ENCODE measurements around the gene PHYKPL. TPM values are rescaled to one million over a fixed set of nuclear protein-coding genes. Genes with fewer than 3 reads are reported as not detected.

Gene PHYKPL
- total RNA-seq, result 165 TPM
- polyA plus RNA-seq, result 10 to 100 TPM; 41.5 to 45.5 (median 42.5) TPM

- no peaks in the 10 kb centered on the region for H3K9me3 Mint-ChIP-seq
- H3K27ac Mint-ChIP-seq, result peak within 1 kb of the TSS; percentile 69 to 98 (median 90)
- ATAC-seq (ENCODE audit: low read depth in 2 of 2), result peak; percentile 65 to 71
- H3K4me1 Mint-ChIP-seq, result peaks cover 9 to 65% (median 38%) of the 10 kb centered on the region in 4 donors
- DNase-seq, result peak; percentile 64 to 83 (median 66)
- H3K36me3 Mint-ChIP-seq, result peaks cover 27% of the 10 kb centered on the region
- Histone ChIP-seq H3K27me3 (ENCODE audit: control insufficient read depth, insufficient read depth, low read length) (no peaks in the 10 kb centered on the region), H3K36me3 (ENCODE audit: control insufficient read depth, insufficient read depth, low read length) (peaks cover 32% of the 10 kb centered on the region), H3K27ac (ENCODE audit: insufficient read depth, low read length, poor library complexity, severe bottlenecking) (peak within 1 kb of the TSS; percentile 89), H3K4me3 (ENCODE audit: low read depth, low read length) (peak within 1 kb of the TSS; percentile 68), H3K9me3 (ENCODE audit: control insufficient read depth in 2 of 2, low read length in 2 of 2) (no peaks in the 10 kb centered on the region), H3K4me1 (ENCODE audit: control insufficient read depth, insufficient read depth, low read length, poor library complexity, severe bottlenecking) (peaks cover 34% of the 10 kb centered on the region)
- peak within 1 kb of the TSS; percentile 83 to 87 (median 84) for H3K4me3 Mint-ChIP-seq
- peaks cover 4% of the 10 kb centered on the region for H3K27me3 Mint-ChIP-seq
These were observed at the start of gene PHYKPL for GRCh38 chr5:178232124-178232919. Gene PHYKPL, minus strand, starts transcription at chr5:178232802. Its CDS starts 252 bp downstream, at chr5:178232550.

- H3K36me3 Mint-ChIP-seq, result no peaks in the 10 kb centered on the region
- no peaks in the 10 kb centered on the region for H3K4me1 ChIP-seq (ENCODE audit: control insufficient read depth, insufficient read depth, low read length, poor library complexity, severe bottlenecking)
- no peaks in the 10 kb centered on the region for H3K27me3 ChIP-seq (ENCODE audit: control insufficient read depth, insufficient read depth, low read length)
- H3K4me3 ChIP-seq (ENCODE audit: low read depth, low read length), result no peak overlapping the region
- no peak overlapping the region for H3K27ac ChIP-seq (ENCODE audit: insufficient read depth, low read length, poor library complexity, severe bottlenecking)
- peaks cover 0 to 4% (median 0%) of the 10 kb centered on the region in 4 donors for H3K4me1 Mint-ChIP-seq
- no peaks in the 10 kb centered on the region for H3K27me3 Mint-ChIP-seq
- DNase-seq (no peak), ATAC-seq (ENCODE audit: low read depth in 2 of 2) (no peak)
- H3K27ac Mint-ChIP-seq, result no peak overlapping the region
- H3K4me3 Mint-ChIP-seq, result no peak overlapping the region
- peaks cover 0 to 12% (median 6%) of the 10 kb centered on the region in 7 donors for H3K9me3 Mint-ChIP-seq
- H3K36me3 ChIP-seq (ENCODE audit: control insufficient read depth, insufficient read depth, low read length), result no peaks in the 10 kb centered on the region
- H3K9me3 ChIP-seq (ENCODE audit: control insufficient read depth in 2 of 2, low read length in 2 of 2), result peaks cover 7 to 8% of the 10 kb centered on the region in 2 experiments
These were observed 49.8 kb upstream of the PHYKPL start for GRCh38 chr5:178282391-178282790.

DNA sequence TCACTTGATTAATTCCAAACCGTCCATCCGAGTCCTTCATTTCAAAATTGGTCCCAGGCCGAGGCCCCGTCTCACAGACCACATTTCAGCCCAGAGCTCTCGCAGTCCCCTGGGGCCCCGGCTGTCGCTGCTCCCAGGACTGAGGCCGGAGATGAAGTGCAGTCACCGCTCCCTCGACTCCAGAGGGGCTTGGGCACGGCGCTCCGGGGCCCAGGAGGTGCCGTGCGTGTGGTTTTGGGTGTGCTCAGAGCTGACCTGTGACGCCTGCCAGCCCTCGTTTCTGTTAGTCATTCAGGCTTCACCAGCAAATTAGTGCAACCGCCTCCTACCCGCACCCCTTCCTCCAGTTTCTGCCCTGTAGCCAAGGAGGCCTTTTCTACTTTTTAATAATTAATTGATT is 48.7 kb upstream of the PHYKPL start:
- DNase-seq, result no peak
- H3K36me3 ChIP-seq (ENCODE audit: control insufficient read depth, insufficient read depth, low read length), result no peaks in the 10 kb centered on the region
- peaks cover 0 to 12% (median 6%) of the 10 kb centered on the region in 7 donors for H3K9me3 Mint-ChIP-seq
- no peak overlapping the region for H3K27ac ChIP-seq (ENCODE audit: insufficient read depth, low read length, poor library complexity, severe bottlenecking)
- peaks cover 7 to 8% of the 10 kb centered on the region in 2 experiments for H3K9me3 ChIP-seq (ENCODE audit: control insufficient read depth in 2 of 2, low read length in 2 of 2)
- H3K27me3 Mint-ChIP-seq, result no peaks in the 10 kb centered on the region
- H3K4me3 Mint-ChIP-seq, result no peak overlapping the region
- no peaks in the 10 kb centered on the region for H3K27me3 ChIP-seq (ENCODE audit: control insufficient read depth, insufficient read depth, low read length)
- no peak overlapping the region for H3K27ac Mint-ChIP-seq
- H3K36me3 Mint-ChIP-seq, result no peaks in the 10 kb centered on the region
- H3K4me1 ChIP-seq (ENCODE audit: control insufficient read depth, insufficient read depth, low read length, poor library complexity, severe bottlenecking), result no peaks in the 10 kb centered on the region
- peaks cover 0 to 4% (median 0%) of the 10 kb centered on the region in 4 donors for H3K4me1 Mint-ChIP-seq
- H3K4me3 ChIP-seq (ENCODE audit: low read depth, low read length), result no peak overlapping the region
- no peak for ATAC-seq (ENCODE audit: low read depth in 2 of 2)

DNA sequence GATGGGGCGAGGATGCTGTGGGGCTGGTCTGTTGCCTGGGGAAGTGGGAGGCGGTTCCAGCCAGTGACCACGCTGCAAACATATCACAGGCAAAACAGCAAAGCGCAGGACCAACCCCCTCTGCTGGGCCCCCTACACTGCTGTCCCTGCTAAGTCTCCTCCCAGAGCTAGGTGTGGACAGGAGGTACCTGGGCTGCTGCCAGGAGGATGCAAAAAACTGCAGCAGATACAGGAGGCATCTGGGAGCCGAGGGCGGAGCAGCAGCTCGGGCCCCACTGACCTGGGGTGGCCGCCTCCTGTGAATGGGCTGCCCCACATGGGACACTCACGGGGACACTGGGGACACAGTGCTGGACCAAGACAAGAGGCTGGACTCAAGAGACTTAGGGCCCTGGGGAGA is 48.0 kb upstream of the PHYKPL start:
- H3K27ac Mint-ChIP-seq, result no peak overlapping the region
- ATAC-seq (ENCODE audit: low read depth in 2 of 2), result no peak
- H3K4me3 ChIP-seq (ENCODE audit: low read depth, low read length), result no peak overlapping the region
- H3K9me3 ChIP-seq (ENCODE audit: control insufficient read depth in 2 of 2, low read length in 2 of 2), result peaks cover 7 to 8% of the 10 kb centered on the region in 2 experiments
- H3K4me3 Mint-ChIP-seq, result no peak overlapping the region
- H3K27me3 ChIP-seq (ENCODE audit: control insufficient read depth, insufficient read depth, low read length), result no peaks in the 10 kb centered on the region
- DNase-seq, result no peak
- H3K4me1 ChIP-seq (ENCODE audit: control insufficient read depth, insufficient read depth, low read length, poor library complexity, severe bottlenecking), result no peaks in the 10 kb centered on the region
- no peak overlapping the region for H3K27ac ChIP-seq (ENCODE audit: insufficient read depth, low read length, poor library complexity, severe bottlenecking)
- no peaks in the 10 kb centered on the region for H3K36me3 Mint-ChIP-seq
- H3K4me1 Mint-ChIP-seq, result peaks cover 0 to 4% (median 0%) of the 10 kb centered on the region in 4 donors
- H3K27me3 Mint-ChIP-seq, result no peaks in the 10 kb centered on the region
- no peaks in the 10 kb centered on the region for H3K36me3 ChIP-seq (ENCODE audit: control insufficient read depth, insufficient read depth, low read length)
- H3K9me3 Mint-ChIP-seq, result peaks cover 0 to 12% (median 6%) of the 10 kb centered on the region in 7 donors

- no peak overlapping the region for H3K27ac Mint-ChIP-seq
These were observed 47.3 kb upstream of the PHYKPL start for GRCh38 chr5:178279723-178280438.

GRCh38 chr5:178279026-178279722 is 46.6 kb upstream of the PHYKPL start:
- Histone ChIP-seq H3K27ac (ENCODE audit: insufficient read depth, low read length, poor library complexity, severe bottlenecking) (no peak overlapping the region), H3K36me3 (ENCODE audit: control insufficient read depth, insufficient read depth, low read length) (no peaks in the 10 kb centered on the region), H3K4me3 (ENCODE audit: low read depth, low read length) (no peak overlapping the region), H3K9me3 (ENCODE audit: control insufficient read depth in 2 of 2, low read length in 2 of 2) (peaks cover 5 to 7% of the 10 kb centered on the region in 2 experiments), H3K27me3 (ENCODE audit: control insufficient read depth, insufficient read depth, low read length) (no peaks in the 10 kb centered on the region), H3K4me1 (ENCODE audit: control insufficient read depth, insufficient read depth, low read length, poor library complexity, severe bottlenecking) (no peaks in the 10 kb centered on the region)
- ATAC-seq (ENCODE audit: low read depth in 2 of 2) (no peak), DNase-seq (no peak)
- Mint-ChIP-seq H3K27me3 (no peaks in the 10 kb centered on the region), H3K4me1 (peaks cover 0 to 4% (median 0%) of the 10 kb centered on the region in 4 donors), H3K4me3 (no peak overlapping the region), H3K27ac (no peak overlapping the region), H3K36me3 (no peaks in the 10 kb centered on the region), H3K9me3 (peaks cover 0 to 11% (median 6%) of the 10 kb centered on the region in 7 donors)

More at GRCh38 chr5:178279723-178280438, 47.3 kb upstream of the PHYKPL start:
- H3K27me3 Mint-ChIP-seq, result no peaks in the 10 kb centered on the region
- H3K4me1 ChIP-seq (ENCODE audit: control insufficient read depth, insufficient read depth, low read length, poor library complexity, severe bottlenecking), result no peaks in the 10 kb centered on the region
- H3K9me3 Mint-ChIP-seq, result peaks cover 0 to 12% (median 6%) of the 10 kb centered on the region in 7 donors
- H3K4me1 Mint-ChIP-seq, result peaks cover 0 to 4% (median 0%) of the 10 kb centered on the region in 4 donors
- no peaks in the 10 kb centered on the region for H3K27me3 ChIP-seq (ENCODE audit: control insufficient read depth, insufficient read depth, low read length)
- no peak overlapping the region for H3K4me3 Mint-ChIP-seq
- peak; percentile 7 to 37 (median 28) for DNase-seq
- no peak overlapping the region for H3K27ac ChIP-seq (ENCODE audit: insufficient read depth, low read length, poor library complexity, severe bottlenecking)
- peaks cover 7 to 8% of the 10 kb centered on the region in 2 experiments for H3K9me3 ChIP-seq (ENCODE audit: control insufficient read depth in 2 of 2, low read length in 2 of 2)
- H3K36me3 Mint-ChIP-seq, result no peaks in the 10 kb centered on the region
- peak in 1 of 2 donors; percentile 31 for ATAC-seq (ENCODE audit: low read depth in 2 of 2)
- H3K36me3 ChIP-seq (ENCODE audit: control insufficient read depth, insufficient read depth, low read length), result no peaks in the 10 kb centered on the region
- H3K4me3 ChIP-seq (ENCODE audit: low read depth, low read length), result no peak overlapping the region

- Histone ChIP-seq H3K4me1 (ENCODE audit: control insufficient read depth, insufficient read depth, low read length, poor library complexity, severe bottlenecking) (no peaks in the 10 kb centered on the region), H3K27ac (ENCODE audit: insufficient read depth, low read length, poor library complexity, severe bottlenecking) (no peak overlapping the region), H3K4me3 (ENCODE audit: low read depth, low read length) (no peak overlapping the region), H3K36me3 (ENCODE audit: control insufficient read depth, insufficient read depth, low read length) (no peaks in the 10 kb centered on the region), H3K27me3 (ENCODE audit: control insufficient read depth, insufficient read depth, low read length) (no peaks in the 10 kb centered on the region), H3K9me3 (ENCODE audit: control insufficient read depth in 2 of 2, low read length in 2 of 2) (peaks cover 0 to 1% of the 10 kb centered on the region in 2 experiments)
- no peak for DNase-seq
- Mint-ChIP-seq H3K36me3 (no peaks in the 10 kb centered on the region), H3K9me3 (peaks cover 0 to 4% (median under 1%) of the 10 kb centered on the region in 7 donors), H3K27me3 (no peaks in the 10 kb centered on the region), H3K4me1 (peaks cover 0 to 4% (median 0%) of the 10 kb centered on the region in 4 donors), H3K27ac (no peak overlapping the region), H3K4me3 (no peak overlapping the region)
- ATAC-seq (ENCODE audit: low read depth in 2 of 2), result no peak
These were observed 45.9 kb upstream of the PHYKPL start for GRCh38 chr5:178278358-178279023.

Data from CD4-positive, CD25-positive, alpha-beta regulatory T cell (primary cell).